Testis (tissue), 3 donors: ENCODE results near the gene RPL5. TPM values are rescaled to one million over a fixed set of nuclear protein-coding genes. Genes with fewer than 3 reads are reported as not detected.

Experiments used
- DNase-seq: peaks from one replicate; pipeline ENCODE4 v3.0.0-alpha.2; 2019
- H3K27ac ChIP-seq, 2 donors: fragments of 200-600 bp; sonication (generic); one replicate each; pipeline ENCODE4 v1.5.1; 2019
- H3K27me3 ChIP-seq: fragments of 200-600 bp; sonication (generic); one replicate; pipeline ENCODE4 v1.5.1; 2019
- H3K36me3 ChIP-seq: fragments of 200-600 bp; sonication (generic); one replicate; pipeline ENCODE4 v1.5.1; 2017; ENCODE audit warnings: low read depth; ENCODE audit errors: missing control alignments
- H3K4me1 ChIP-seq: fragments of 200-600 bp; sonication (generic); one replicate; pipeline ENCODE4 v1.5.1; 2019
- H3K4me3 ChIP-seq, 2 donors: fragments of 200-600 bp; sonication (generic); one replicate each; pipeline ENCODE4 v1.5.1; 2017 to 2019
- H3K9me3 ChIP-seq: fragments of 200-600 bp; sonication (generic); one replicate; pipeline ENCODE4 v1.5.1; 2017
- CTCF ChIP-seq, 3 experiments: fragments of 450-650 bp in 2 of 3; fragments of 200-600 bp in 1 of 3; sonication (generic) in 1 of 3; IDR thresholded peaks; one replicate each; pipeline ENCODE4 v1.5.1; 2016 to 2019; ENCODE audit warnings: antibody characterized with exemption in 3 of 3, mild to moderate bottlenecking in 2 of 3, moderate library complexity in 1 of 3
- POLR2A ChIP-seq: fragments of 450-650 bp; IDR thresholded peaks from one replicate; pipeline ENCODE4 v1.6.1; 2017; ENCODE audit warnings: antibody characterized with exemption, mild to moderate bottlenecking, moderate library complexity
- WGBS, 2 donors: methylation state at CpG; one replicate each; pipeline ENCODE4 v1.1.5; 2018; 5-methylcytosine and 5-hydroxymethylcytosine counted together
- intact Hi-C: fragments of 100-400 bp; cut with DNase I; formaldehyde crosslinking; loops from one replicate; pipeline ENCODE4 v1.15.1; 2023; ENCODE audit warnings: low total_unique reads
- polyA plus RNA-seq: library from polyadenylated mRNA; stranded (reverse); fragments of 350-450 nt; fragmentation: Illumina TruSeq; extraction: RNeasy Lipid Tissue Mini Kit (QIAGEN cat#74804); gene quantifications from one replicate; pipeline ENCODE4 v1.2.3, GENCODE V29; 2014; ENCODE audit warnings: low read depth, low replicate concordance; ENCODE audit not compliant: insufficient read depth
- total RNA-seq, 2 donors: library from RNA; depleted of rRNA; stranded (reverse); fragments of >200 nt; gene quantifications; one replicate each; pipeline ENCODE4 v1.2.3, GENCODE V29; 2016

RPL5 gene
- total and polyA plus RNA-seq, 3 donors from 2014 or later = 548 to 929 (median 899) TPM

GRCh38 chr1:92858564-92859399 lies 26.9 kb downstream of the RPL5 start:
- H3K36me3 ChIP-seq = no peaks in the 10 kb centered on the region
- peak overlapping the region in 1 of 2 donors; percentile 0 for H3K4me3 ChIP-seq
- 12 to 13% methylated on average over 13 of the region's 13 CpGs for whole genome bisulfite sequencing, 2 donors
- H3K27me3 ChIP-seq = no peaks in the 10 kb centered on the region
- peak; percentile 93 to 98 (median 97) for TF ChIP-seq CTCF (IDR thresholded peaks at IDR 0.05)
- TF ChIP-seq POLR2A = no peak
- H3K9me3 ChIP-seq = no peaks in the 10 kb centered on the region
- DNase-seq = peak; percentile 82
- intact Hi-C loops = loop anchor here (5.0 kb wide), 1 partner anchor 134 kb away; no protein-coding TSS in a partner anchor
- H3K4me1 ChIP-seq = no peaks in the 10 kb centered on the region
- H3K27ac ChIP-seq = no peak overlapping the region

DNA sequence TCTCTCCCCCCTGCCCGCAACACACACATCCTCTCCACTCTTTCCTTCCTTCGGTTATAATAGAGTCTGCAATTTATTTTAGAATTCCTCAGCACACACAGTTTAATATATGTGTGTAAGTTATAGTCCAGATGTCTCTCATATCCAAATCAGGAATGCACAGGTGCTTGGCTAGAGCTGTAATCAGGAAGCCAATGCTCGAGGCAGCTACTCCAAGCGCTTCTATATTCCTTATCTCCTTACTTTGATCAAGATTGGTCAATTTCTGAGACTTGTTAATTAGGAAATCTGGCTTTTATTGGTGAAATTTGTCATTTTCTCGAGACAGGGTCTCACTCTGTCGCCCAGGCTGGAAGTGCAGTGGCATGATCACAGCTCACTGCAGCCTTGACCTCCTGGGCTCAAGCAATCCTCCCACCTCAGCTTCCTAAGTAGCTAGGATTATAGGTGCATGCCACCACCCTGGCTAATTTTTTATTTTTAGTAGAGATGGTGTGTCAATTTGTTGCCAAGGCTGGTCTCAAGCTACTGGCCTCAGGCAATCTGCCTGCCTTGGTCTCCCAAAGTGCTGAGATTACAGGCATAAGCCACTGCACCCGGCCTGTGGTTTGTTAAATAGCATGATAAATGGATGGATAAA lies 27.7 kb downstream of the RPL5 start:
- TF ChIP-seq CTCF (IDR thresholded peaks at IDR 0.05) (no peak), POLR2A (no peak)
- no peaks in the 10 kb centered on the region for H3K36me3 ChIP-seq
- no peaks in the 10 kb centered on the region for H3K9me3 ChIP-seq
- H3K4me1 ChIP-seq = no peaks in the 10 kb centered on the region
- 40 to 42% methylated on average over 7 of the region's 7 CpGs for WGBS, 2 donors
- no peaks in the 10 kb centered on the region for H3K27me3 ChIP-seq
- H3K4me3 ChIP-seq = peak overlapping the region in 1 of 2 donors; percentile 0
- intact Hi-C loops = loop anchor here (5.0 kb wide), 1 partner anchor 133 kb away; no protein-coding TSS in a partner anchor
- no peak for DNase-seq
- H3K27ac ChIP-seq = no peak overlapping the region

DNA sequence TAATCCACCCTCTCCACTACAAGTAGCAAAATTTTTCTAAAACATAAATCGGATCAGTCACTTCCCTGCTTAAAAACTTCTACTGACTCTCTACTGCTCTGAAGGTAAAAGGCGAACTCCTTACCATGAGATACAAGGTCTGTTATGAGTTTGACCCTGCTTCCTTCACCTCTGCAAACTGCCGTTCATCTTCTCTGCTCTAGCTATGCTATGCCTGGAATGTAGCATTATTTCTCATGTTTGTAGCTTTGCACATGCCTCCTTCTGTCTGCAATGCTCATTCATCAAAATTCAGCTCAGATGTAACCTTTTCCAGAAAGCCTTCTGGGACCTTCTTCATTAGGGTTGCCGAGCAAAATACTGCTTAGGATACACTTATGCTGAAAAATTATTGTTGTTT lies 30.8 kb downstream of the RPL5 start:
- no peaks in the 10 kb centered on the region for H3K4me1 ChIP-seq
- WGBS, 2 donors = 73 to 83% methylated on average over 4 of the region's 4 CpGs
- H3K36me3 ChIP-seq = no peaks in the 10 kb centered on the region
- no peaks in the 10 kb centered on the region for H3K9me3 ChIP-seq
- no peak overlapping the region for H3K4me3 ChIP-seq
- H3K27me3 ChIP-seq = no peaks in the 10 kb centered on the region
- intact Hi-C loops = no loop called here
- DNase-seq = no peak
- H3K27ac ChIP-seq = no peak overlapping the region
- TF ChIP-seq POLR2A (no peak), CTCF (IDR thresholded peaks at IDR 0.05) (no peak)

GRCh38 chr1:92864131-92864530 lies 32.3 kb downstream of the RPL5 start:
- H3K4me1 ChIP-seq = no peaks in the 10 kb centered on the region
- TF ChIP-seq POLR2A (no peak), CTCF (IDR thresholded peaks at IDR 0.05) (no peak)
- H3K27me3 ChIP-seq = no peaks in the 10 kb centered on the region
- no peak overlapping the region for H3K4me3 ChIP-seq
- no peak for DNase-seq
- no peaks in the 10 kb centered on the region for H3K36me3 ChIP-seq
- no peaks in the 10 kb centered on the region for H3K9me3 ChIP-seq
- H3K27ac ChIP-seq = no peak overlapping the region
- intact Hi-C loops = no loop called here
